Neural cell (in vitro differentiated cells): ENCODE results near the gene RAB4B. TPM values are rescaled to one million over a fixed set of nuclear protein-coding genes. Genes with fewer than 3 reads are reported as not detected.

Source experiments
- H2AFZ ChIP-seq: fragments of 200-600, 300-800 bp; sonication (generic), shearing (Covaris generic); 2 replicates; pipeline ENCODE4 v1.6.0; 2014; ENCODE audit warnings: low read depth, mild to moderate bottlenecking, antibody characterized with exemption, low read length, moderate library complexity
- H3F3A ChIP-seq: fragments of 200-600 bp; shearing (Covaris generic); 2 replicates; pipeline ENCODE4 v1.6.1; 2016; ENCODE audit warnings: mild to moderate bottlenecking, moderate library complexity, mixed read lengths, antibody characterized with exemption, low read length; ENCODE audit not compliant: insufficient read depth, poor library complexity, severe bottlenecking
- H3K27ac ChIP-seq: fragments of 200-600, 300-800 bp; sonication (generic), shearing (Covaris generic); 2 replicates; pipeline ENCODE4 v1.5.1; 2014; ENCODE audit warnings: mild to moderate bottlenecking, low read length, moderate library complexity
- H3K27me3 ChIP-seq: fragments of 300-800, 200-600 bp; sonication (generic), shearing (Covaris generic); 2 replicates; pipeline ENCODE4 v1.6.0; 2014; ENCODE audit warnings: mild to moderate bottlenecking, low read depth, low read length, moderate library complexity; ENCODE audit not compliant: insufficient read depth
- H3K36me3 ChIP-seq: fragments of 300-800, 200-600 bp; sonication (generic), shearing (Covaris generic); 2 replicates; pipeline ENCODE4 v1.5.1; 2014; ENCODE audit warnings: mild to moderate bottlenecking, antibody characterized with exemption, low read length, moderate library complexity; ENCODE audit not compliant: insufficient read depth
- H3K4me2 ChIP-seq: fragments of 300-800, 200-600 bp; sonication (generic), shearing (Covaris generic); 2 replicates; pipeline ENCODE4 v1.6.0; 2014; ENCODE audit warnings: mild to moderate bottlenecking, low read length
- H3K4me3 ChIP-seq: fragments of 300-800, 200-600 bp; sonication (generic), shearing (Covaris generic); 2 replicates; pipeline ENCODE4 v1.5.1; 2014; ENCODE audit warnings: mild to moderate bottlenecking, low read length, moderate library complexity
- H3K79me2 ChIP-seq: fragments of 200-600 bp; shearing (Covaris generic); replicated peaks from 2 replicates; pipeline ENCODE4 v1.6.0; 2014; ENCODE audit warnings: mild to moderate bottlenecking, low read length, moderate library complexity; ENCODE audit not compliant: insufficient read depth
- H3K9ac ChIP-seq: fragments of 300-800, 200-600 bp; sonication (generic), shearing (Covaris generic); 2 replicates; pipeline ENCODE4 v1.6.1; 2016; ENCODE audit warnings: mild to moderate bottlenecking, low read length, mixed read lengths
- H3K9me2 ChIP-seq: fragments of 200-600 bp; shearing (Covaris generic); 2 replicates; pipeline ENCODE4 v1.6.1; 2016; ENCODE audit warnings: mild to moderate bottlenecking, low read length, mixed read lengths; ENCODE audit not compliant: insufficient read depth
- H3K9me3 ChIP-seq: fragments of 200-600, 300-800 bp; sonication (generic), shearing (Covaris generic); 2 replicates; pipeline ENCODE4 v1.6.1; 2016; ENCODE audit warnings: mild to moderate bottlenecking, mixed run types, low read length, moderate library complexity, mixed read lengths
- H4K20me1 ChIP-seq: fragments of 200-600 bp; shearing (Covaris generic); 2 replicates; pipeline ENCODE4 v1.6.1; 2016; ENCODE audit warnings: mild to moderate bottlenecking, mixed run types; ENCODE audit not compliant: insufficient read depth
- EP300 ChIP-seq: fragments of 450-650 bp; conservative IDR thresholded peaks from 2 replicates; pipeline ENCODE4 v1.6.1; 2014; ENCODE audit warnings: antibody characterized with exemption, mild to moderate bottlenecking, moderate library complexity; ENCODE audit not compliant: poor library complexity, severe bottlenecking
- EZH2 ChIP-seq: fragments of 200-600, 300-800 bp; shearing (Covaris generic), sonication (generic); IDR thresholded peaks from 2 replicates; pipeline ENCODE4 v1.6.1; 2014; ENCODE audit warnings: antibody characterized with exemption, low read length, borderline replicate concordance, mild to moderate bottlenecking; ENCODE audit not compliant: insufficient read depth, poor library complexity, severe bottlenecking
- MXI1 ChIP-seq: fragments of 450-650 bp; conservative IDR thresholded peaks from 2 replicates; pipeline ENCODE4 v1.6.1; 2014; ENCODE audit warnings: antibody characterized with exemption, mild to moderate bottlenecking; ENCODE audit not compliant: poor library complexity, severe bottlenecking
- POLR2AphosphoS5 ChIP-seq: IDR thresholded peaks from 2 replicates; pipeline ENCODE4 v1.6.1; 2012
- RAD21 ChIP-seq: fragments of 450-650 bp; conservative IDR thresholded peaks from 2 replicates; pipeline ENCODE4 v1.6.1; 2014; ENCODE audit warnings: antibody characterized with exemption, mild to moderate bottlenecking, moderate library complexity
- SMC3 ChIP-seq: fragments of 450-650 bp; conservative IDR thresholded peaks from 2 replicates; pipeline ENCODE4 v1.6.1; 2014; ENCODE audit warnings: antibody characterized with exemption, mild to moderate bottlenecking, moderate library complexity; ENCODE audit not compliant: poor library complexity
- TAF1 ChIP-seq: IDR thresholded peaks from 2 replicates; pipeline ENCODE4 v1.6.1; 2012; ENCODE audit warnings: low read depth
- polyA plus RNA-seq: library from polyadenylated mRNA; depleted of rRNA; stranded (reverse); fragments of >200 nt; gene quantifications from 2 replicates; pipeline ENCODE4 v1.2.3, GENCODE V29; 2014
- TF ChIP-seq, protein P1 (sequence below): IDR thresholded peaks from 2 replicates; pipeline ENCODE4 v1.6.1; 2012; ENCODE audit warnings: borderline replicate concordance
- TF ChIP-seq, protein P2 (sequence below): fragments of 450-650 bp; IDR thresholded peaks from 2 replicates; pipeline ENCODE4 v1.5.1; 2014; ENCODE audit warnings: antibody characterized with exemption, mild to moderate bottlenecking, moderate library complexity; ENCODE audit not compliant: poor library complexity, severe bottlenecking

The RAB4B gene
- polyA plus RNA-seq, 1 donor from 2014 or later = 66.0 TPM

DNA sequence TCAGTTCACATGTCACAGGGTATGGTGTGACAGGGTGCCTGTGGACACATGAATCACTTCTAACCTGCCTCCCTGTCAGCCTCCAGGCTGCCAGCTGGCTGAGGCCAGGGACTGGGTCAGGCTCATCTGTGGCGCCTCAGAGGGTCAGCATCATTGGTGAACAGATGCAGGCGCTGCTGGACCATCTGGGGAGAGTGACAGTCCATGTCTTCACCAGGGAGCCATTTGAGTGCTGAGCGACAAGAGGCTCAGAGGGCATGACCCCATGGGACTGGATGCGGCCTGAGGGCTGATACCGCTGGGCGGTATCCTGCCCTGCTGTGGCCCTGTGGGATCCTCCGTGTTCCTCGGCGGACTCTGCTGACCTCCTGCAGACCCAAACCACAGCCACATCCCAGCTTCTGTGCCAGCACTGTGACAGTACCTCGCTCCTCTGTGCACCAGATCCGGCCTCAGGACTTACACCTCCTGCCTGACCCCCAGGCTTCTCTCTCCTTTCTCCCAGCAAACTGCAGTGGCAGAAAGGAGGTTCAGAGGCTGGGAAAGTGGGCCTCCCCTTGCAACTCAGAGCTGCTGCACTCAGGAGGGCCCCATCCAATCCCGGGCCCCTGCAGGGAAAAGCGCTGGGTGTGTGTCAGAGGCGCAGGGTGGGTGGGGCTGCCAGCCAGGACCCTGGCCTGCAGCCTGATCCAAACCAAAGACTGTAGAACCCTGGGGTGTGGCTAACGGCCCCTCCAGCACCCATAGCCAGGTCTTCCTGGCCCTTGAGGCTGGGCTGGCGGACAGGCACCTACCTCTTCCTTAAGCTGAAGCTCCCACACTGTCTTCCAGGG, 38.0 kb upstream of the RAB4B start (continued):
- TF ChIP-seq EP300 (no peak), RAD21 (no peak)

- Histone ChIP-seq H4K20me1 (no peaks in the 10 kb centered on the region), H3K36me3 (no peaks in the 10 kb centered on the region), H3K9me3 (no peaks in the 10 kb centered on the region), H3K4me3 (no peak overlapping the region), H3F3A (no peaks in the 10 kb centered on the region), H2AFZ (no peak overlapping the region), H3K9ac (no peak overlapping the region), H3K27ac (no peak overlapping the region), H3K27me3 (no peaks in the 10 kb centered on the region), H3K4me2 (no peak overlapping the region), H3K9me2 (no peaks in the 10 kb centered on the region), H3K79me2 (no peaks in the 10 kb centered on the region)
- no peak for TF ChIP-seq EP300
- TF ChIP-seq MXI1 = no peak
- no peak for TF ChIP-seq POLR2AphosphoS5
- TF ChIP-seq, protein P1, sequence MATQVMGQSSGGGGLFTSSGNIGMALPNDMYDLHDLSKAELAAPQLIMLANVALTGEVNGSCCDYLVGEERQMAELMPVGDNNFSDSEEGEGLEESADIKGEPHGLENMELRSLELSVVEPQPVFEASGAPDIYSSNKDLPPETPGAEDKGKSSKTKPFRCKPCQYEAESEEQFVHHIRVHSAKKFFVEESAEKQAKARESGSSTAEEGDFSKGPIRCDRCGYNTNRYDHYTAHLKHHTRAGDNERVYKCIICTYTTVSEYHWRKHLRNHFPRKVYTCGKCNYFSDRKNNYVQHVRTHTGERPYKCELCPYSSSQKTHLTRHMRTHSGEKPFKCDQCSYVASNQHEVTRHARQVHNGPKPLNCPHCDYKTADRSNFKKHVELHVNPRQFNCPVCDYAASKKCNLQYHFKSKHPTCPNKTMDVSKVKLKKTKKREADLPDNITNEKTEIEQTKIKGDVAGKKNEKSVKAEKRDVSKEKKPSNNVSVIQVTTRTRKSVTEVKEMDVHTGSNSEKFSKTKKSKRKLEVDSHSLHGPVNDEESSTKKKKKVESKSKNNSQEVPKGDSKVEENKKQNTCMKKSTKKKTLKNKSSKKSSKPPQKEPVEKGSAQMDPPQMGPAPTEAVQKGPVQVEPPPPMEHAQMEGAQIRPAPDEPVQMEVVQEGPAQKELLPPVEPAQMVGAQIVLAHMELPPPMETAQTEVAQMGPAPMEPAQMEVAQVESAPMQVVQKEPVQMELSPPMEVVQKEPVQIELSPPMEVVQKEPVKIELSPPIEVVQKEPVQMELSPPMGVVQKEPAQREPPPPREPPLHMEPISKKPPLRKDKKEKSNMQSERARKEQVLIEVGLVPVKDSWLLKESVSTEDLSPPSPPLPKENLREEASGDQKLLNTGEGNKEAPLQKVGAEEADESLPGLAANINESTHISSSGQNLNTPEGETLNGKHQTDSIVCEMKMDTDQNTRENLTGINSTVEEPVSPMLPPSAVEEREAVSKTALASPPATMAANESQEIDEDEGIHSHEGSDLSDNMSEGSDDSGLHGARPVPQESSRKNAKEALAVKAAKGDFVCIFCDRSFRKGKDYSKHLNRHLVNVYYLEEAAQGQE = no peak
- no peak for TF ChIP-seq TAF1
- TF ChIP-seq, protein P2, sequence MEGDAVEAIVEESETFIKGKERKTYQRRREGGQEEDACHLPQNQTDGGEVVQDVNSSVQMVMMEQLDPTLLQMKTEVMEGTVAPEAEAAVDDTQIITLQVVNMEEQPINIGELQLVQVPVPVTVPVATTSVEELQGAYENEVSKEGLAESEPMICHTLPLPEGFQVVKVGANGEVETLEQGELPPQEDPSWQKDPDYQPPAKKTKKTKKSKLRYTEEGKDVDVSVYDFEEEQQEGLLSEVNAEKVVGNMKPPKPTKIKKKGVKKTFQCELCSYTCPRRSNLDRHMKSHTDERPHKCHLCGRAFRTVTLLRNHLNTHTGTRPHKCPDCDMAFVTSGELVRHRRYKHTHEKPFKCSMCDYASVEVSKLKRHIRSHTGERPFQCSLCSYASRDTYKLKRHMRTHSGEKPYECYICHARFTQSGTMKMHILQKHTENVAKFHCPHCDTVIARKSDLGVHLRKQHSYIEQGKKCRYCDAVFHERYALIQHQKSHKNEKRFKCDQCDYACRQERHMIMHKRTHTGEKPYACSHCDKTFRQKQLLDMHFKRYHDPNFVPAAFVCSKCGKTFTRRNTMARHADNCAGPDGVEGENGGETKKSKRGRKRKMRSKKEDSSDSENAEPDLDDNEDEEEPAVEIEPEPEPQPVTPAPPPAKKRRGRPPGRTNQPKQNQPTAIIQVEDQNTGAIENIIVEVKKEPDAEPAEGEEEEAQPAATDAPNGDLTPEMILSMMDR = no peak
- TF ChIP-seq SMC3 = no peak
- TF ChIP-seq RAD21 = no peak
- no peak for TF ChIP-seq EZH2
Observed at GRCh38 chr19:40740747-40741146, 37.3 kb upstream of the RAB4B start.

GRCh38 chr19:40741527-40742390, 36.3 kb upstream of the RAB4B start:
- Histone ChIP-seq H3K9me2 (no peaks in the 10 kb centered on the region), H3K9me3 (no peaks in the 10 kb centered on the region), H3K36me3 (no peaks in the 10 kb centered on the region), H3K4me2 (no peak overlapping the region), H3K79me2 (no peaks in the 10 kb centered on the region), H3K27me3 (no peaks in the 10 kb centered on the region), H4K20me1 (no peaks in the 10 kb centered on the region), H3K9ac (no peak overlapping the region), H2AFZ (no peak overlapping the region), H3K4me3 (no peak overlapping the region), H3F3A (no peaks in the 10 kb centered on the region), H3K27ac (no peak overlapping the region)
- TF ChIP-seq SMC3 (no peak), EP300 (no peak), TAF1 (no peak), RAD21 (no peak), MXI1 (no peak), EZH2 (no peak), POLR2AphosphoS5 (no peak)
- TF ChIP-seq, protein P2 = no peak
- TF ChIP-seq, protein P1 = no peak
